K562 (cell line): Measurements from ENCODE around the gene ORC5. TPM values are rescaled to one million over a fixed set of nuclear protein-coding genes. Genes with fewer than 3 reads are reported as not detected.
A peak's percentile ranks its signal among the peaks of the same experiment; 100 is the strongest.

Source experiments
- ELF4 ChIP-seq: fragments of 450-650 bp; formaldehyde crosslinking; IDR thresholded peaks from 2 replicates; pipeline ENCODE4 v1.4.0; 2022; ENCODE audit warnings: missing genetic modification characterization
- GATAD2B ChIP-seq: fragments of 450-650 bp; IDR thresholded peaks from 2 replicates; pipeline ENCODE4 v1.6.1; 2017; ENCODE audit warnings: mild to moderate bottlenecking, borderline replicate concordance
- HDAC2 ChIP-seq: fragments of 450-650 bp; IDR thresholded peaks from 2 replicates; pipeline ENCODE4 v1.6.1; 2016; ENCODE audit warnings: mild to moderate bottlenecking
- ILK ChIP-seq: fragments of 450-650 bp; IDR thresholded peaks from 2 replicates; pipeline ENCODE4 v1.6.1; 2016; ENCODE audit warnings: missing genetic modification characterization, low read depth, mild to moderate bottlenecking, missing compliant biosample characterization, moderate library complexity, borderline replicate concordance
- NRF1 ChIP-seq, 2 experiments: fragments of 450-650 bp; IDR thresholded peaks in 1 of 2; conservative IDR thresholded peaks in 1 of 2; 2 replicates each; pipeline ENCODE4 v1.6.1; 2014; ENCODE audit warnings: mild to moderate bottlenecking in 2 of 2
- PHF21A ChIP-seq: fragments of 450-650 bp; IDR thresholded peaks from 2 replicates; pipeline ENCODE4 v1.6.1; 2017; ENCODE audit warnings: low read depth, borderline replicate concordance
- POLR2AphosphoS5 ChIP-seq: IDR thresholded peaks from 2 replicates; pipeline ENCODE4 v1.6.1; 2011; ENCODE audit warnings: mild to moderate bottlenecking, low read depth, low read length, moderate library complexity; ENCODE audit not compliant: control insufficient read depth, insufficient read depth
- POLR2B ChIP-seq: fragments of 450-650 bp; IDR thresholded peaks from 2 replicates; pipeline ENCODE4 v1.6.1; 2018; ENCODE audit warnings: low read depth; ENCODE audit not compliant: partially characterized antibody
- RBM14 ChIP-seq: fragments of 200-400 bp; formaldehyde crosslinking; IDR thresholded peaks from 2 replicates; pipeline ENCODE4 v1.6.1; 2018; ENCODE audit warnings: low read depth, mild to moderate bottlenecking, low read length, moderate library complexity, borderline replicate concordance; ENCODE audit not compliant: insufficient read depth
- RBM25 ChIP-seq: fragments of 200-400 bp; formaldehyde crosslinking; IDR thresholded peaks from 2 replicates; pipeline ENCODE4 v1.6.1; 2018; ENCODE audit warnings: low read length, low read depth, moderate library complexity; ENCODE audit not compliant: severe bottlenecking
- RBM39 ChIP-seq: fragments of 200-400 bp; formaldehyde crosslinking; optimal IDR thresholded peaks from 2 replicates; pipeline ENCODE3; 2018; ENCODE audit warnings: low read depth, low read length
- TCF3 ChIP-seq: sonication (generic); formaldehyde crosslinking; IDR thresholded peaks from 2 replicates; pipeline ENCODE4 v1.4.0; 2020; ENCODE audit warnings: mild to moderate bottlenecking, missing genetic modification reagents
- TFAM ChIP-seq: fragments of 250-450 bp; sonication (Bioruptor Pico); conservative IDR thresholded peaks from 2 replicates; pipeline ENCODE4 v1.5.0; 2021; ENCODE audit warnings: mild to moderate bottlenecking, moderate library complexity
- ZBTB1 ChIP-seq: sonication (generic); formaldehyde crosslinking; IDR thresholded peaks from 2 replicates; pipeline ENCODE4 v1.8.1; 2023; ENCODE audit warnings: missing genetic modification reagents, low read depth, mild to moderate bottlenecking, borderline replicate concordance
- ZNF184 ChIP-seq: sonication (generic); formaldehyde crosslinking; IDR thresholded peaks from 2 replicates; pipeline ENCODE4 v1.5.0; 2020; ENCODE audit warnings: missing genetic modification reagents
- ZNF444 ChIP-seq: fragments of 250-450 bp; sonication (Bioruptor Pico); IDR thresholded peaks from 2 replicates; pipeline ENCODE4 v1.4.0; 2020; ENCODE audit warnings: mild to moderate bottlenecking, moderate library complexity
- ZNF57 ChIP-seq: fragments of 450-650 bp; formaldehyde crosslinking; IDR thresholded peaks from 2 replicates; pipeline ENCODE4 v1.4.0; 2020; ENCODE audit warnings: mild to moderate bottlenecking, moderate library complexity
- ZNF766 ChIP-seq: fragments of 200-800 bp; sonication (Bioruptor generic); conservative IDR thresholded peaks from 2 replicates; pipeline ENCODE4 v1.6.1; 2016; ENCODE audit warnings: missing genetic modification characterization, missing compliant biosample characterization
- polyA plus RNA-seq, 8 experiments: library from polyadenylated mRNA; depleted of rRNA in 4 of 8; stranded (reverse) in 5 of 8; unstranded in 3 of 8; fragments of >200 nt; fragmentation: Nextera tagmentation in 2 of 8; fragmentation: Illumina TruSeq in 1 of 8; extraction: Ambion mirVana in 2 of 8; extraction: Trizol in 1 of 8; gene quantifications; 2 replicates each; pipeline versions ENCODE4 v1.2.1 to v1.2.3, GENCODE V29; 2011 to 2014; ENCODE audit warnings: inconsistent platforms in 1 of 8, missing spikeins in 1 of 8
- total RNA-seq, 7 experiments: library from RNA; depleted of rRNA in 6 of 7; stranded (reverse); fragments of >200 nt in 6 of 7; fragmentation: Illumina TruSeq in 2 of 7; extraction: Trizol in 2 of 7; gene quantifications; 2 replicates each; pipeline versions ENCODE4 v1.2.1 to v1.2.3, GENCODE V29; 2011 to 2021; ENCODE audit warnings: low replicate concordance in 1 of 7
- TF ChIP-seq, protein P1 (sequence below), 2 experiments: fragments of 450-650 bp; conservative IDR thresholded peaks; 2 replicates each; pipeline ENCODE4 v1.6.1; 2017; ENCODE audit warnings: mild to moderate bottlenecking in 2 of 2, moderate library complexity in 2 of 2
- TF ChIP-seq, protein P2 (sequence below): fragments of 450-650 bp; IDR thresholded peaks from 2 replicates; pipeline ENCODE4 v1.6.1; 2016; ENCODE audit warnings: borderline replicate concordance
- TF ChIP-seq, protein P3 (sequence below): fragments of 450-650 bp; formaldehyde crosslinking; IDR thresholded peaks from 2 replicates; pipeline ENCODE4 v1.4.0; 2020; ENCODE audit warnings: mild to moderate bottlenecking, mixed read lengths

The ORC5 gene
- total and polyA plus RNA-seq, 9 of the 15 experiments (the other 6 are each of a cell fraction or from before 2014, with no cell fraction given), result 29.8 to 136 (median 54.8) TPM

DNA sequence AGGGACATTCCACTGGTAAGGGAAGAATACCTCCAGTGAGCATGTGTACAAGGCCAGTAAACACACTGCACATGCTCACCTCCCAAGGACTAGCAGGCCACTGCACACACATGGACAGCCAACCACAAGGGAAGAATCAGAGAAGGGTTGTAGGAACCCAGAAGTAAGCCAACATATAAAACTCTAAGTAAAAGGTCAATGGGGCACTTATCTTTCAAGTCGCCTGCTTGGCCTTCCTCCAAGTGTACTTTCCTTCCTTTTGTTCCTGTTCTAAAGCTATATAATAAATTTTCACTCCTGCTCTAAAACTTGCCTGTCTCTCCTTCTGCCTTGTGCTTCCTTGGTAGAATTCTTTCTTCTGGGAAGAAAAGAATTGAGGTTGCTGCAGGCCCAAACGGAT lies 33.0 kb downstream of the ORC5 start (continued):
- TF ChIP-seq RBM14 (no peak), TCF3 (CRISPR knock-in tag) (peak; percentile 53; the same call in 1 of the 2 replicates), ZNF57 (CRISPR knock-in tag) (no peak), POLR2B (no peak), GATAD2B (no peak), PHF21A (no peak), NRF1 (conservative IDR thresholded peaks at IDR 0.05 in 1 of 2, IDR thresholded peaks at IDR 0.05 in 1 of 2) (peak; percentile 76 to 78), HDAC2 (no peak), ZBTB1 (CRISPR knock-in tag) (no peak), RBM39 (no peak), ZNF766 (CRISPR knock-in tag) (no peak), ZNF444 (CRISPR knock-in tag) (no peak), POLR2AphosphoS5 (no peak), ILK (no peak), ZNF184 (CRISPR knock-in tag) (no peak), ELF4 (CRISPR knock-in tag) (no peak), RBM25 (no peak), TFAM (CRISPR knock-in tag) (no peak)
- TF ChIP-seq, protein P1, sequence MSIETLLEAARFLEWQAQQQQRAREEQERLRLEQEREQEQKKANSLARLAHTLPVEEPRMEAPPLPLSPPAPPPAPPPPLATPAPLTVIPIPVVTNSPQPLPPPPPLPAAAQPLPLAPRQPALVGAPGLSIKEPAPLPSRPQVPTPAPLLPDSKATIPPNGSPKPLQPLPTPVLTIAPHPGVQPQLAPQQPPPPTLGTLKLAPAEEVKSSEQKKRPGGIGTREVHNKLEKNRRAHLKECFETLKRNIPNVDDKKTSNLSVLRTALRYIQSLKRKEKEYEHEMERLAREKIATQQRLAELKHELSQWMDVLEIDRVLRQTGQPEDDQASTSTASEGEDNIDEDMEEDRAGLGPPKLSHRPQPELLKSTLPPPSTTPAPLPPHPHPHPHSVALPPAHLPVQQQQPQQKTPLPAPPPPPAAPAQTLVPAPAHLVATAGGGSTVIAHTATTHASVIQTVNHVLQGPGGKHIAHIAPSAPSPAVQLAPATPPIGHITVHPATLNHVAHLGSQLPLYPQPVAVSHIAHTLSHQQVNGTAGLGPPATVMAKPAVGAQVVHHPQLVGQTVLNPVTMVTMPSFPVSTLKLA (conservative IDR thresholded peaks at IDR 0.05), result peak; percentile 49 to 60; a peak in 3 of 4 replicates
- TF ChIP-seq, protein P2, sequence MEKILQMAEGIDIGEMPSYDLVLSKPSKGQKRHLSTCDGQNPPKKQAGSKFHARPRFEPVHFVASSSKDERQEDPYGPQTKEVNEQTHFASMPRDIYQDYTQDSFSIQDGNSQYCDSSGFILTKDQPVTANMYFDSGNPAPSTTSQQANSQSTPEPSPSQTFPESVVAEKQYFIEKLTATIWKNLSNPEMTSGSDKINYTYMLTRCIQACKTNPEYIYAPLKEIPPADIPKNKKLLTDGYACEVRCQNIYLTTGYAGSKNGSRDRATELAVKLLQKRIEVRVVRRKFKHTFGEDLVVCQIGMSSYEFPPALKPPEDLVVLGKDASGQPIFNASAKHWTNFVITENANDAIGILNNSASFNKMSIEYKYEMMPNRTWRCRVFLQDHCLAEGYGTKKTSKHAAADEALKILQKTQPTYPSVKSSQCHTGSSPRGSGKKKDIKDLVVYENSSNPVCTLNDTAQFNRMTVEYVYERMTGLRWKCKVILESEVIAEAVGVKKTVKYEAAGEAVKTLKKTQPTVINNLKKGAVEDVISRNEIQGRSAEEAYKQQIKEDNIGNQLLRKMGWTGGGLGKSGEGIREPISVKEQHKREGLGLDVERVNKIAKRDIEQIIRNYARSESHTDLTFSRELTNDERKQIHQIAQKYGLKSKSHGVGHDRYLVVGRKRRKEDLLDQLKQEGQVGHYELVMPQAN, result no peak
- TF ChIP-seq, protein P3, sequence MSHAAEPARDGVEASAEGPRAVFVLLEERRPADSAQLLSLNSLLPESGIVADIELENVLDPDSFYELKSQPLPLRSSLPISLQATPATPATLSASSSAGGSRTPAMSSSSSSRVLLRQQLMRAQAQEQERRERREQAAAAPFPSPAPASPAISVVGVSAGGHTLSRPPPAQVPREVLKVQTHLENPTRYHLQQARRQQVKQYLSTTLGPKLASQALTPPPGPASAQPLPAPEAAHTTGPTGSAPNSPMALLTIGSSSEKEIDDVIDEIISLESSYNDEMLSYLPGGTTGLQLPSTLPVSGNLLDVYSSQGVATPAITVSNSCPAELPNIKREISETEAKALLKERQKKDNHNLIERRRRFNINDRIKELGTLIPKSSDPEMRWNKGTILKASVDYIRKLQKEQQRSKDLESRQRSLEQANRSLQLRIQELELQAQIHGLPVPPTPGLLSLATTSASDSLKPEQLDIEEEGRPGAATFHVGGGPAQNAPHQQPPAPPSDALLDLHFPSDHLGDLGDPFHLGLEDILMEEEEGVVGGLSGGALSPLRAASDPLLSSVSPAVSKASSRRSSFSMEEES, result no peak
